Astrocyte of the spinal cord (primary cell): ENCODE data around the gene TVP23B.
A peak's percentile ranks its signal among the peaks of the same experiment; 100 is the strongest.

ENCODE experiments used
- DNase-seq: peaks from one replicate; pipeline ENCODE4 v3.0.0; 2011; ENCODE audit warnings: low read depth, low spot score
- H3K4me3 ChIP-seq: 2 replicates; pipeline ENCODE4 v1.5.1; 2011; ENCODE audit warnings: low read depth, mild to moderate bottlenecking, low read length, moderate library complexity
- CTCF ChIP-seq: IDR thresholded peaks from 2 replicates; pipeline ENCODE4 v1.5.1; 2012; ENCODE audit warnings: low read depth, mild to moderate bottlenecking, low read length, inconsistent platforms
- in situ Hi-C: cut with HindIII; loops from 2 replicates; pipeline ENCODE4 v1.10.0; 2017; ENCODE audit warnings: low sequenced_read_pairs

The TVP23B gene

GRCh38 chr17:18848501-18848900 is 67.5 kb downstream of the TVP23B start:
- in situ Hi-C loops: no loop called here
- H3K4me3 ChIP-seq: no peak overlapping the region
- no peak for TF ChIP-seq CTCF
- no peak for DNase-seq

GRCh38 chr17:18850679-18851078 is 69.7 kb downstream of the TVP23B start:
- DNase-seq: no peak
- TF ChIP-seq CTCF: no peak
- in situ Hi-C loops: no loop called here
- H3K4me3 ChIP-seq: no peak overlapping the region

GRCh38 chr17:18851201-18851600 is 70.2 kb downstream of the TVP23B start:
- DNase-seq: no peak
- H3K4me3 ChIP-seq: no peak overlapping the region
- TF ChIP-seq CTCF: no peak
- in situ Hi-C loops: no loop called here

GRCh38 chr17:18854956-18855355 is 74.0 kb downstream of the TVP23B start:
- H3K4me3 ChIP-seq: no peak overlapping the region
- no peak for TF ChIP-seq CTCF
- DNase-seq: no peak
- in situ Hi-C loops: no loop called here

GRCh38 chr17:18855831-18856569 is 75.0 kb downstream of the TVP23B start:
- DNase-seq: peak; percentile 94
- TF ChIP-seq CTCF: no peak
- peak overlapping the region; percentile 80 for H3K4me3 ChIP-seq
- in situ Hi-C loops: no loop called here
